Measurements from ENCODE around the gene DMD. TPM values are rescaled to one million over a fixed set of nuclear protein-coding genes. Genes with fewer than 3 reads are reported as not detected.

The DMD gene
- total and polyA plus RNA-seq, 12 donors: 28.5 to 228 (median 168) TPM

DNA sequence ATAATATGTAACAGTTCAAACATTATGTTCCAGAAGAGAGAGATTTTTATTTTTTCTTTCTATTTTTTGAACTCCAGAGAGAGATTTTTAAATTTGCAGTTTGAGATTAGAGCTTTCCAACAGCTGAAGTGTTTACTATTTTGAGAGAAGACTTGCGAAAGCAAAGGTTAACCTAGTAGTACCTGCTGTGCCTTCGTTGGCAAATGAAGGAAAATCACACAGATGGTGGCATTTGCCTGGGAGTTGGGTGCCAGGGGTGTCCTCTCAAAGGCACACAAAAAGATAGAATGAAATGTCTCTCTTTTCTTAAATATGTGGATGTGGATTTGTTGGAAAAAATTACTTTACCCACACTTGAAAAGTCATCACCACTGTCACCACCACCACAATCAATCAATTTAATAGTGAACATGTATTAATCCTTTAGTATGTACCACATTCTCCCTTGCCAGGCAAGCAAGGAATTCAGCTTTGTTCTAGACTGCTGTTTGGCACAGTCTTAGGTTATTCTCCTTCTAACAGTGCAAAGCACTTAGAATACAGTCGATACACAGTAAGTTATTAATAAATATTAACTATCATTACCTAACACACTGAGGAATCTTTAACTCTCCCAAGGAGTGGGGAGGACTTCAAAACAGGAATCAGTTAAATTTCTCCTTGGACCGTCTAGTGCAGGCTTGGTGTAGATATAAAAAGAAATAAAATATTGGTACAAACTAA, 1301.3 kb downstream of the DMD start:
- TF ChIP-seq, protein P1, sequence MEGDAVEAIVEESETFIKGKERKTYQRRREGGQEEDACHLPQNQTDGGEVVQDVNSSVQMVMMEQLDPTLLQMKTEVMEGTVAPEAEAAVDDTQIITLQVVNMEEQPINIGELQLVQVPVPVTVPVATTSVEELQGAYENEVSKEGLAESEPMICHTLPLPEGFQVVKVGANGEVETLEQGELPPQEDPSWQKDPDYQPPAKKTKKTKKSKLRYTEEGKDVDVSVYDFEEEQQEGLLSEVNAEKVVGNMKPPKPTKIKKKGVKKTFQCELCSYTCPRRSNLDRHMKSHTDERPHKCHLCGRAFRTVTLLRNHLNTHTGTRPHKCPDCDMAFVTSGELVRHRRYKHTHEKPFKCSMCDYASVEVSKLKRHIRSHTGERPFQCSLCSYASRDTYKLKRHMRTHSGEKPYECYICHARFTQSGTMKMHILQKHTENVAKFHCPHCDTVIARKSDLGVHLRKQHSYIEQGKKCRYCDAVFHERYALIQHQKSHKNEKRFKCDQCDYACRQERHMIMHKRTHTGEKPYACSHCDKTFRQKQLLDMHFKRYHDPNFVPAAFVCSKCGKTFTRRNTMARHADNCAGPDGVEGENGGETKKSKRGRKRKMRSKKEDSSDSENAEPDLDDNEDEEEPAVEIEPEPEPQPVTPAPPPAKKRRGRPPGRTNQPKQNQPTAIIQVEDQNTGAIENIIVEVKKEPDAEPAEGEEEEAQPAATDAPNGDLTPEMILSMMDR (IDR thresholded peaks at IDR 0.05): no peak
- DNase-seq: no peak
- no peaks in the 10 kb centered on the region for H3K4me1 ChIP-seq
- H3K27ac ChIP-seq: peak overlapping the region in 2 of 10 donors; percentile 25 to 48
- no peaks in the 10 kb centered on the region for H3K36me3 ChIP-seq
- no peak overlapping the region for H3K4me3 ChIP-seq
- ATAC-seq: peak in 4 of 8 donors; percentile 44 to 78 (median 62)
- intact Hi-C loops (cut with DNase I): no loop called here
- WGBS, 2 donors: 37 to 51% methylated on average over 4 of the region's 4 CpGs
- peaks cover 0 to 2% (median 0%) of the 10 kb centered on the region in 11 donors for H3K9me3 ChIP-seq
- no peaks in the 10 kb centered on the region for H3K27me3 ChIP-seq

DNA sequence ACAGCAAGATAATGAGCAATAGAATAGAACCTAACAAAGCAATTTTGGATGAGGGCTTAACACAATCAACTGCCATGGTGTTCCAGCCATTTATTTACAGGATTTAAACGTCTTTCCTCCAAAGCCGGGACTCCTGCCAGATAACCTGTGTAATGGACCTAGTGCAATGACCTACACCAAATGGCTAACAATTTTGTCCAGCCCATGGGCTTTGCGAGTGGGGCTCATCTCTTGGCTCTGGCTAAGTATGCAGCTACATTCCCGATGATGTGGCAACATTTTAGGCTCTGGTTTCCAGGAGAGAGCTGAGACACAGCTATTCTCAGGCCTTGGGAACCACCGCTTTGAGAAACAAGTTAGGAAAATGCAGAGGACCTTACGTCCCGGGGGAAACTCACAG, 1317.2 kb downstream of the DMD start:
- 83 to 84% methylated on average over 7 of the region's 7 CpGs for WGBS, 2 donors
- no peak for DNase-seq
- no peaks in the 10 kb centered on the region for H3K27me3 ChIP-seq
- no peak overlapping the region for H3K27ac ChIP-seq
- no peaks in the 10 kb centered on the region for H3K36me3 ChIP-seq
- TF ChIP-seq, protein P1 (IDR thresholded peaks at IDR 0.05): no peak
- H3K9me3 ChIP-seq: no peaks in the 10 kb centered on the region
- intact Hi-C loops (cut with DNase I): no loop called here
- no peak overlapping the region for H3K4me3 ChIP-seq
- no peak for ATAC-seq
- H3K4me1 ChIP-seq: no peaks in the 10 kb centered on the region

DNA sequence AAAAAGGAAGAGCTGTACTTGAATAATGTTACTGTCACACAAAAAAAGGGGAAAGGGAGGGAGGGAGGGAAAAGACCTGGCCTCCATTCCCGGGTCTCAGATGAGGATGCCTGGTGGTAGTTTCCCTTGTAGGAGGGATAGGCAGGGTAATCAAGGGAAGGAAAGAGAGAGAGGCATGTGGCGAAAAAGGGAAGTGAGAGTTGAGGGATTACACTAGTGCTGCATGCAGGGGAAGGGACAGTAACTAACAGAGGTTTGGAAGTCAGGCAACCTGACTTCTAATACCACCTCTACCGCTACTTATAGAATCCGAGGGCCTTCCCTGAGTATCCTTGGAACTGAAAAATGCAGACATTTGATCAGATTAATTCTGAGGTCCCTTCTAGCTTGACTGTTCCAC, 1317.8 kb downstream of the DMD start:
- Histone ChIP-seq H3K27ac (no peak overlapping the region), H3K27me3 (no peaks in the 10 kb centered on the region), H3K9me3 (no peaks in the 10 kb centered on the region), H3K4me3 (no peak overlapping the region), H3K36me3 (no peaks in the 10 kb centered on the region), H3K4me1 (no peaks in the 10 kb centered on the region)
- ATAC-seq: no peak
- TF ChIP-seq, protein P1 (IDR thresholded peaks at IDR 0.05): no peak
- intact Hi-C loops (cut with DNase I): no loop called here
- WGBS, 2 donors: 73 to 83% methylated on average over 4 of the region's 4 CpGs
- no peak for DNase-seq

DNA sequence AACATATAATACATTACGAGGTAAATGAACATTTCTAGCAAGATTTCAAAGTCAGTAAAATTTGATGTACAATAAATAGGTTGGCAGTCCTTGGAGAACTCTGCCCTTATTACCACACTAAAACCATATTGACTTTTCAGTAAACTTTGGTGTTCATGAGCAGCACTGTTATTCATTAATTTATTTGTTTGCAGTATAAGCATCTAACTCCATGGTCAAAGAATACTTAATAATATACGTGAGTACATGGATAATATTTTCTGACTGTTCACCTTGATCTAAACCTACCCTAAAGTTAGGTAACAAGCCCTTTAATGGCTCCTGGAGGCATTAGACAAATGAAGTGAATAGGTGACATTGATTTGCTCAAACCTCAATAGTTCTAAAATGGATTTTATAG, 1322.3 kb downstream of the DMD start:
- Histone ChIP-seq H3K27ac (no peak overlapping the region), H3K36me3 (no peaks in the 10 kb centered on the region), H3K4me1 (peaks cover 0 to 1% (median 0%) of the 10 kb centered on the region in 9 donors), H3K9me3 (no peaks in the 10 kb centered on the region), H3K4me3 (no peak overlapping the region), H3K27me3 (no peaks in the 10 kb centered on the region)
- 91 to 93% methylated on average over 2 of the region's 2 CpGs for WGBS, 2 donors
- ATAC-seq: no peak
- TF ChIP-seq, protein P1 (IDR thresholded peaks at IDR 0.05): no peak
- intact Hi-C loops (cut with DNase I): no loop called here
- DNase-seq: no peak
